Fibroblast of lung (primary cell): ENCODE measurements around the gene FBF1. TPM values are rescaled to one million over a fixed set of nuclear protein-coding genes. Genes with fewer than 3 reads are reported as not detected.

Experiments
- DNase-seq, 2 donors: peaks; one replicate each; pipeline versions ENCODE4 v3.0.0 to v3.0.0-alpha.2; 2010; ENCODE audit warnings: low read depth in 2 of 2
- H2AFZ ChIP-seq: 2 replicates; pipeline ENCODE4 v1.5.1; 2012; ENCODE audit warnings: low read length, control low read depth, inconsistent platforms
- H3K27ac ChIP-seq: 2 replicates; pipeline ENCODE4 v1.5.1; 2011; ENCODE audit warnings: low read length, control low read depth; ENCODE audit not compliant: insufficient read depth
- H3K27me3 ChIP-seq: 2 replicates; pipeline ENCODE4 v1.5.1; 2011; ENCODE audit warnings: mild to moderate bottlenecking, low read length; ENCODE audit not compliant: control insufficient read depth, insufficient read depth
- H3K36me3 ChIP-seq: 2 replicates; pipeline ENCODE4 v1.5.1; 2011; ENCODE audit warnings: low read length; ENCODE audit not compliant: control insufficient read depth, insufficient read depth
- H3K4me1 ChIP-seq: 2 replicates; pipeline ENCODE4 v1.5.1; 2011; ENCODE audit warnings: low read length; ENCODE audit not compliant: control insufficient read depth, insufficient read depth; ENCODE audit errors: extremely low read depth
- H3K4me2 ChIP-seq: 2 replicates; pipeline ENCODE4 v1.5.1; 2011; ENCODE audit warnings: low read length, control low read depth; ENCODE audit not compliant: insufficient read depth; ENCODE audit errors: extremely low read depth
- H3K4me3 ChIP-seq, 4 experiments: fragments of 200-600 bp in 1 of 4; sonication (generic) in 1 of 4; replicated peaks in 1 of 4; 2 replicates each; pipeline ENCODE4 v1.5.1; 2011 to 2016; ENCODE audit warnings: low read length in 4 of 4, low read depth in 3 of 4, mild to moderate bottlenecking in 3 of 4, control low read depth in 2 of 4, inconsistent platforms in 1 of 4, mixed read lengths in 1 of 4; ENCODE audit not compliant: insufficient read depth in 1 of 4; ENCODE audit errors: control extremely low read depth in 1 of 4
- H3K79me2 ChIP-seq: 2 replicates; pipeline ENCODE4 v1.5.1; 2012; ENCODE audit warnings: mild to moderate bottlenecking, low read length, inconsistent platforms; ENCODE audit not compliant: control insufficient read depth, insufficient read depth
- H3K9ac ChIP-seq: 2 replicates; pipeline ENCODE4 v1.5.1; 2011; ENCODE audit warnings: mild to moderate bottlenecking, low read length, control low read depth; ENCODE audit not compliant: insufficient read depth
- H3K9me3 ChIP-seq: 2 replicates; pipeline ENCODE4 v1.5.1; 2012; ENCODE audit warnings: low read depth, low read length; ENCODE audit not compliant: control insufficient read depth, insufficient read depth
- H4K20me1 ChIP-seq: 2 replicates; pipeline ENCODE4 v1.5.1; 2011; ENCODE audit warnings: low read length; ENCODE audit not compliant: control insufficient read depth, insufficient read depth; ENCODE audit errors: extremely low read depth
- CTCF ChIP-seq, 2 donors: IDR thresholded peaks in 1 of 2; conservative IDR thresholded peaks in 1 of 2; 1 replicate in 1 of 2; 2 replicates in 1 of 2; pipeline ENCODE4 v1.5.1; 2011 to 2012; ENCODE audit warnings: low read length in 2 of 2, control low read depth in 1 of 2, inconsistent platforms in 1 of 2, low read depth in 1 of 2, mild to moderate bottlenecking in 1 of 2
- EZH2 ChIP-seq: IDR thresholded peaks from 2 replicates; pipeline ENCODE4 v1.5.1; 2012; ENCODE audit warnings: low read length, control low read depth, mild to moderate bottlenecking; ENCODE audit errors: missing control alignments
- polyA plus RNA-seq, 2 donors: library from polyadenylated mRNA; depleted of rRNA in 1 of 2; stranded (reverse) in 1 of 2; unstranded in 1 of 2; fragments of >200 nt; gene quantifications; 2 replicates each; pipeline ENCODE4 v1.2.1, GENCODE V29; 2011 to 2012; ENCODE audit warnings: missing spikeins in 1 of 2
- total RNA-seq: library from RNA; depleted of rRNA; stranded (reverse); fragments of >200 nt; gene quantifications from 2 replicates; pipeline ENCODE4 v1.2.1, GENCODE V29; 2014

FBF1 gene
- total and polyA plus RNA-seq, 2 donors (not counting 1 experiment from before 2014, with no cell fraction given) = 1.6 to 11.2 TPM

- H3K27ac ChIP-seq = no peak overlapping the region
- no peak overlapping the region for H3K4me2 ChIP-seq
- H3K4me3 ChIP-seq = no peak overlapping the region
- no peaks in the 10 kb centered on the region for H3K9me3 ChIP-seq
- no peaks in the 10 kb centered on the region for H3K27me3 ChIP-seq
- TF ChIP-seq CTCF (conservative IDR thresholded peaks at IDR 0.05 in 1 of 2, IDR thresholded peaks at IDR 0.05 in 1 of 2; ENCODE audit: low read depth in 1 of 2, low read length in 2 of 2) (no peak), EZH2 (no peak)
- H4K20me1 ChIP-seq = peaks cover 2% of the 10 kb centered on the region
- no peak for DNase-seq
- H3K36me3 ChIP-seq = peaks cover 11% of the 10 kb centered on the region
- H3K4me1 ChIP-seq = peaks cover 7% of the 10 kb centered on the region
- no peak overlapping the region for H2AFZ ChIP-seq
- H3K9ac ChIP-seq = no peak overlapping the region
- H3K79me2 ChIP-seq = peaks cover 12% of the 10 kb centered on the region
These were observed 48.2 kb downstream of the FBF1 start for GRCh38 chr17:75892556-75893224.

- H3K4me3 ChIP-seq = no peak overlapping the region
- H3K9me3 ChIP-seq = no peaks in the 10 kb centered on the region
- peaks cover 11% of the 10 kb centered on the region for H3K36me3 ChIP-seq
- H3K79me2 ChIP-seq = peaks cover 12% of the 10 kb centered on the region
- H2AFZ ChIP-seq = no peak overlapping the region
- no peak overlapping the region for H3K9ac ChIP-seq
- DNase-seq = no peak
- peaks cover 2% of the 10 kb centered on the region for H4K20me1 ChIP-seq
- H3K27ac ChIP-seq = no peak overlapping the region
- H3K4me1 ChIP-seq = peaks cover 7% of the 10 kb centered on the region
- TF ChIP-seq EZH2 (no peak), CTCF (conservative IDR thresholded peaks at IDR 0.05 in 1 of 2, IDR thresholded peaks at IDR 0.05 in 1 of 2; ENCODE audit: low read depth in 1 of 2, low read length in 2 of 2) (no peak)
- no peak overlapping the region for H3K4me2 ChIP-seq
- no peaks in the 10 kb centered on the region for H3K27me3 ChIP-seq
These were observed 49.0 kb downstream of the FBF1 start for GRCh38 chr17:75891605-75892555.

- no peaks in the 10 kb centered on the region for H3K9me3 ChIP-seq
- DNase-seq = no peak
- H3K27ac ChIP-seq = no peak overlapping the region
- H3K9ac ChIP-seq = no peak overlapping the region
- H2AFZ ChIP-seq = no peak overlapping the region
- peaks cover 12% of the 10 kb centered on the region for H3K79me2 ChIP-seq
- peaks cover 2% of the 10 kb centered on the region for H4K20me1 ChIP-seq
- H3K4me1 ChIP-seq = peaks cover 7% of the 10 kb centered on the region
- TF ChIP-seq CTCF (conservative IDR thresholded peaks at IDR 0.05 in 1 of 2, IDR thresholded peaks at IDR 0.05 in 1 of 2; ENCODE audit: low read depth in 1 of 2, low read length in 2 of 2) (no peak), EZH2 (no peak)
- no peaks in the 10 kb centered on the region for H3K27me3 ChIP-seq
- H3K4me2 ChIP-seq = no peak overlapping the region
- peaks cover 11% of the 10 kb centered on the region for H3K36me3 ChIP-seq
- H3K4me3 ChIP-seq = no peak overlapping the region
These were observed 49.7 kb downstream of the FBF1 start for GRCh38 chr17:75891022-75891604.
